ENCODE results near the gene PIK3R3. TPM values are rescaled to one million over a fixed set of nuclear protein-coding genes. Genes with fewer than 3 reads are reported as not detected.

The PIK3R3 gene
- total and polyA plus RNA-seq, 3 donors from 2014 or later: 40.8 to 56.8 (median 46.1) TPM

GRCh38 chr1:46114925-46115603 lies 17.4 kb downstream of the PIK3R3 start:
- DNase-seq: no peak
- no peaks in the 10 kb centered on the region for H3K36me3 ChIP-seq (ENCODE audit: low read depth, missing control alignments)
- H3K9me3 ChIP-seq: no peaks in the 10 kb centered on the region
- no peaks in the 10 kb centered on the region for H3K4me1 ChIP-seq
- H3K27ac ChIP-seq: no peak overlapping the region
- no peaks in the 10 kb centered on the region for H3K27me3 ChIP-seq
- 68 to 75% methylated on average over 2 of the region's 2 CpGs for WGBS, 2 donors
- H3K4me3 ChIP-seq: no peak overlapping the region
- TF ChIP-seq POLR2A (IDR thresholded peaks at IDR 0.05): no peak
- TF ChIP-seq, protein P1, sequence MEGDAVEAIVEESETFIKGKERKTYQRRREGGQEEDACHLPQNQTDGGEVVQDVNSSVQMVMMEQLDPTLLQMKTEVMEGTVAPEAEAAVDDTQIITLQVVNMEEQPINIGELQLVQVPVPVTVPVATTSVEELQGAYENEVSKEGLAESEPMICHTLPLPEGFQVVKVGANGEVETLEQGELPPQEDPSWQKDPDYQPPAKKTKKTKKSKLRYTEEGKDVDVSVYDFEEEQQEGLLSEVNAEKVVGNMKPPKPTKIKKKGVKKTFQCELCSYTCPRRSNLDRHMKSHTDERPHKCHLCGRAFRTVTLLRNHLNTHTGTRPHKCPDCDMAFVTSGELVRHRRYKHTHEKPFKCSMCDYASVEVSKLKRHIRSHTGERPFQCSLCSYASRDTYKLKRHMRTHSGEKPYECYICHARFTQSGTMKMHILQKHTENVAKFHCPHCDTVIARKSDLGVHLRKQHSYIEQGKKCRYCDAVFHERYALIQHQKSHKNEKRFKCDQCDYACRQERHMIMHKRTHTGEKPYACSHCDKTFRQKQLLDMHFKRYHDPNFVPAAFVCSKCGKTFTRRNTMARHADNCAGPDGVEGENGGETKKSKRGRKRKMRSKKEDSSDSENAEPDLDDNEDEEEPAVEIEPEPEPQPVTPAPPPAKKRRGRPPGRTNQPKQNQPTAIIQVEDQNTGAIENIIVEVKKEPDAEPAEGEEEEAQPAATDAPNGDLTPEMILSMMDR (IDR thresholded peaks at IDR 0.05): no peak
- intact Hi-C loops (cut with DNase I; ENCODE audit: low total_unique reads): no loop called here

- intact Hi-C loops (cut with DNase I; ENCODE audit: low total_unique reads): no loop called here
- no peak for DNase-seq
- Histone ChIP-seq H3K27ac (no peak overlapping the region), H3K4me3 (no peak overlapping the region), H3K4me1 (no peaks in the 10 kb centered on the region), H3K36me3 (ENCODE audit: low read depth, missing control alignments) (no peaks in the 10 kb centered on the region), H3K27me3 (no peaks in the 10 kb centered on the region), H3K9me3 (no peaks in the 10 kb centered on the region)
- WGBS, 2 donors: 95% methylated on average over 5 of the region's 5 CpGs
- TF ChIP-seq, protein P1 (IDR thresholded peaks at IDR 0.05): no peak
- TF ChIP-seq POLR2A (IDR thresholded peaks at IDR 0.05): no peak
Measured at GRCh38 chr1:46113948-46114347, 18.5 kb downstream of the PIK3R3 start.

- no peaks in the 10 kb centered on the region for H3K4me1 ChIP-seq
- intact Hi-C loops (cut with DNase I; ENCODE audit: low total_unique reads): no loop called here
Measured at GRCh38 chr1:46112108-46112507, 20.3 kb downstream of the PIK3R3 start.

GRCh38 chr1:46110521-46110920 lies 21.9 kb downstream of the PIK3R3 start:
- Histone ChIP-seq H3K9me3 (no peaks in the 10 kb centered on the region), H3K36me3 (ENCODE audit: low read depth, missing control alignments) (no peaks in the 10 kb centered on the region), H3K27me3 (no peaks in the 10 kb centered on the region), H3K4me1 (no peaks in the 10 kb centered on the region), H3K4me3 (no peak overlapping the region), H3K27ac (no peak overlapping the region)
- WGBS, 2 donors: 82 to 91% methylated on average over 1 of the region's 1 CpG
- intact Hi-C loops (cut with DNase I; ENCODE audit: low total_unique reads): no loop called here
- no peak for TF ChIP-seq POLR2A (IDR thresholded peaks at IDR 0.05)
- TF ChIP-seq, protein P1 (IDR thresholded peaks at IDR 0.05): no peak
- no peak for DNase-seq

More at GRCh38 chr1:46112108-46112507, 20.3 kb downstream of the PIK3R3 start:
- WGBS, 2 donors: 96 to 97% methylated on average over 1 of the region's 1 CpG
- Histone ChIP-seq H3K4me3 (no peak overlapping the region), H3K36me3 (ENCODE audit: low read depth, missing control alignments) (no peaks in the 10 kb centered on the region), H3K27me3 (no peaks in the 10 kb centered on the region), H3K27ac (no peak overlapping the region), H3K9me3 (no peaks in the 10 kb centered on the region)
- TF ChIP-seq POLR2A (IDR thresholded peaks at IDR 0.05): no peak
- TF ChIP-seq, protein P1 (IDR thresholded peaks at IDR 0.05): no peak
- no peak for DNase-seq
